Spleen (tissue), 7 donors: ENCODE measurements around the gene BAG2.

Source experiments
- CTCF ChIP-seq, 11 experiments: fragments of 200-600 bp in 7 of 11; fragments of 450-650 bp in 4 of 11; sonication (generic) in 4 of 11; IDR thresholded peaks in 8 of 11; conservative IDR thresholded peaks in 3 of 11; 1 replicate in 7 of 11; 2 replicates in 4 of 11; pipeline versions ENCODE4 v1.4.0 to v1.8.0; 2016 to 2021; ENCODE audit warnings: antibody characterized with exemption in 11 of 11, inconsistent platforms in 4 of 11, mild to moderate bottlenecking in 1 of 11
- POLR2A ChIP-seq, 3 donors: fragments of 450-650 bp; IDR thresholded peaks; one replicate each; pipeline ENCODE4 v1.5.1; 2017; ENCODE audit warnings: antibody characterized with exemption in 3 of 3, mild to moderate bottlenecking in 1 of 3
- donor health status: DM: no; HTN: no; CAD: no; lungs with moderate emphysema.
- donor health status: DM: no; HTN: no; CAD: no.
- donor health status: DM: no; HTN: no; CAD: no.

GRCh38 chr6:57173886-57174510 lies 1.9 kb downstream of the BAG2 start:
- TF ChIP-seq CTCF (IDR thresholded peaks at IDR 0.05 in 8 of 11, conservative IDR thresholded peaks at IDR 0.05 in 3 of 11) (no peak), POLR2A (IDR thresholded peaks at IDR 0.05) (no peak)
